ENCODE measurements around the gene GNLY. TPM values are rescaled to one million over a fixed set of nuclear protein-coding genes. Genes with fewer than 3 reads are reported as not detected.

The GNLY gene
- total and polyA plus RNA-seq, 2 donors (not counting 3 experiments of a cell fraction or from before 2014, with no cell fraction given) = not detected

DNA sequence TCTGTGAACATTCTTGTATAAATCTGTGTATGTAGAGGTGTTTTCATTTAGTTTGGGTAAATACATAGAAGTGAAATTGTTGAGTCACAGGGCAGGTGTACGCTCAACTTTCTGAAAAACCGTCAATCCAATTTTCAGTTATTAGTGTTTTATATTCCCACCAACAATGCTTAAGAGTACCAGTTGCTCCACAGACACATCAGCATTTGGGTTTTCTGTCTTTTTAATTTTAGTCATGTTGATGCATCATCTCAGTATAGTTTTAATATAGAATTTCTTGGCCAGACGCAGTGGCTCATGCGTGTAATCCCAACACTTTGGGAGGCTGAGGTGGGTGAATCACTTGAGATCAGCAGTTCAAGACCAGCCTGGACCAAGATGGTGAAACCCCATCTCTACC is 3.2 kb upstream of the GNLY start:
- Histone ChIP-seq H3K9ac (replicated peaks; ENCODE audit: extremely low read depth, insufficient read depth, low read length) (no peak overlapping the region), H3K4me1 (ENCODE audit: control insufficient read depth, extremely low read depth, insufficient read depth, low read length) (no peaks in the 10 kb centered on the region), H3K79me2 (ENCODE audit: control insufficient read depth, insufficient read depth, low read length) (no peaks in the 10 kb centered on the region), H3K36me3 (ENCODE audit: control insufficient read depth in 2 of 2, extremely low read depth in 1 of 2, insufficient read depth in 2 of 2, low read length in 2 of 2) (no peaks in the 10 kb centered on the region), H3K27ac (ENCODE audit: insufficient read depth, low read depth, low read length) (no peak overlapping the region), H2AFZ (ENCODE audit: low read depth, low read length) (no peak overlapping the region), H4K20me1 (replicated peaks; ENCODE audit: control insufficient read depth, extremely low read depth, insufficient read depth, low read length) (no peaks in the 10 kb centered on the region), H3K4me3 (replicated peaks in 1 of 3; ENCODE audit: insufficient read depth in 1 of 3, low read depth in 1 of 3, low read length in 3 of 3) (no peak overlapping the region), H3K27me3 (ENCODE audit: control insufficient read depth in 2 of 2, insufficient read depth in 2 of 2, low read length in 2 of 2) (peaks cover 0 to 2% of the 10 kb centered on the region in 2 experiments), H3K4me2 (ENCODE audit: insufficient read depth, low read length) (no peak overlapping the region), H3K9me3 (replicated peaks; ENCODE audit: control insufficient read depth, insufficient read depth, low read length) (no peaks in the 10 kb centered on the region), H3K9me1 (replicated peaks; ENCODE audit: control insufficient read depth, extremely low read depth, insufficient read depth, low read length) (no peaks in the 10 kb centered on the region)
- ChIA-PET POLR2A (no interaction called here), CTCF (interaction anchor here (3.0 kb wide), 1 partner anchor 17 kb away, joined by 13 read pairs; no protein-coding TSS in a partner anchor)
- intact Hi-C loops (cut with micrococcal nuclease) = no loop called here
- BruUV-seq (replicated peaks) = no TSS peak
- FAIRE-seq = no peak
- dilution Hi-C loops (cut with MboI; ENCODE audit: extremely low pct_ligation_motif_present, low sequenced_read_pairs) = no loop called here
- DNase-seq (ENCODE audit: low read depth, low spot score) = no peak
- TF ChIP-seq, protein P1, sequence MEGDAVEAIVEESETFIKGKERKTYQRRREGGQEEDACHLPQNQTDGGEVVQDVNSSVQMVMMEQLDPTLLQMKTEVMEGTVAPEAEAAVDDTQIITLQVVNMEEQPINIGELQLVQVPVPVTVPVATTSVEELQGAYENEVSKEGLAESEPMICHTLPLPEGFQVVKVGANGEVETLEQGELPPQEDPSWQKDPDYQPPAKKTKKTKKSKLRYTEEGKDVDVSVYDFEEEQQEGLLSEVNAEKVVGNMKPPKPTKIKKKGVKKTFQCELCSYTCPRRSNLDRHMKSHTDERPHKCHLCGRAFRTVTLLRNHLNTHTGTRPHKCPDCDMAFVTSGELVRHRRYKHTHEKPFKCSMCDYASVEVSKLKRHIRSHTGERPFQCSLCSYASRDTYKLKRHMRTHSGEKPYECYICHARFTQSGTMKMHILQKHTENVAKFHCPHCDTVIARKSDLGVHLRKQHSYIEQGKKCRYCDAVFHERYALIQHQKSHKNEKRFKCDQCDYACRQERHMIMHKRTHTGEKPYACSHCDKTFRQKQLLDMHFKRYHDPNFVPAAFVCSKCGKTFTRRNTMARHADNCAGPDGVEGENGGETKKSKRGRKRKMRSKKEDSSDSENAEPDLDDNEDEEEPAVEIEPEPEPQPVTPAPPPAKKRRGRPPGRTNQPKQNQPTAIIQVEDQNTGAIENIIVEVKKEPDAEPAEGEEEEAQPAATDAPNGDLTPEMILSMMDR (IDR thresholded peaks at IDR 0.05; ENCODE audit: extremely low read depth in 1 of 2, insufficient read depth in 1 of 2, low read depth in 1 of 2, low read length in 2 of 2) = no peak
- TF ChIP-seq MYC (IDR thresholded peaks at IDR 0.05; ENCODE audit: low read depth, low read length) (no peak), FOS (IDR thresholded peaks at IDR 0.05; ENCODE audit: borderline replicate concordance, insufficient read depth, low read length) (no peak), POLR2AphosphoS5 (IDR thresholded peaks at IDR 0.05; ENCODE audit: insufficient read depth, low read depth, low read length) (no peak), EZH2 (IDR thresholded peaks at IDR 0.05; ENCODE audit: borderline replicate concordance, low read depth, low read length, severe bottlenecking) (no peak), POLR2A (IDR thresholded peaks at IDR 0.05; ENCODE audit: low read depth, low read length) (no peak), GATA2 (IDR thresholded peaks at IDR 0.05; ENCODE audit: insufficient read depth, insufficient read length, low read depth, low read length) (no peak), JUN (IDR thresholded peaks at IDR 0.05; ENCODE audit: borderline replicate concordance, insufficient read depth, insufficient read length, low read depth) (no peak)
- TF ChIP-seq, protein P2, sequence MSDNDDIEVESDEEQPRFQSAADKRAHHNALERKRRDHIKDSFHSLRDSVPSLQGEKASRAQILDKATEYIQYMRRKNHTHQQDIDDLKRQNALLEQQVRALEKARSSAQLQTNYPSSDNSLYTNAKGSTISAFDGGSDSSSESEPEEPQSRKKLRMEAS (IDR thresholded peaks at IDR 0.05; ENCODE audit: insufficient read depth, insufficient read length) = no peak

Measured in endothelial cell of umbilical vein (primary cell).